CD14-positive monocyte (primary cell): Measurements from ENCODE around the gene AHI1. TPM values are rescaled to one million over a fixed set of nuclear protein-coding genes. Genes with fewer than 3 reads are reported as not detected.

ENCODE experiments used
- DNase-seq, 3 donors: peaks; one replicate each; pipeline ENCODE4 v3.0.0-alpha.2; 2011 to 2022
- H2AFZ ChIP-seq: 2 replicates; pipeline ENCODE4 v1.6.0; 2012; ENCODE audit warnings: mild to moderate bottlenecking, low read depth, low read length, inconsistent platforms; ENCODE audit not compliant: insufficient read depth, poor library complexity, severe bottlenecking
- H3K27ac ChIP-seq, 2 donors: 1 replicate in 1 of 2; 2 replicates in 1 of 2; pipeline ENCODE4 v1.5.1; 2012 to 2013; ENCODE audit warnings: low read length in 2 of 2, control low read depth in 1 of 2, inconsistent platforms in 1 of 2, low read depth in 1 of 2, mild to moderate bottlenecking in 1 of 2
- H3K27me3 ChIP-seq, 2 donors: one replicate each; pipeline versions ENCODE4 v1.6.0 to v1.6.1; 2011 to 2013; ENCODE audit warnings: low read length in 2 of 2; ENCODE audit not compliant: control insufficient read depth in 2 of 2, insufficient read depth in 2 of 2
- H3K36me3 ChIP-seq, 2 donors: replicated peaks in 1 of 2; 1 replicate in 1 of 2; 2 replicates in 1 of 2; pipeline versions ENCODE4 v1.5.1 to v1.6.1; 2012 to 2013; ENCODE audit warnings: low read length in 2 of 2, control low read depth in 1 of 2, inconsistent platforms in 1 of 2, mild to moderate bottlenecking in 1 of 2; ENCODE audit not compliant: insufficient read depth in 2 of 2, control insufficient read depth in 1 of 2
- H3K4me1 ChIP-seq, 2 donors: 1 replicate in 1 of 2; 2 replicates in 1 of 2; pipeline versions ENCODE4 v1.5.1 to v1.6.1; 2012 to 2013; ENCODE audit warnings: low read length in 2 of 2, control low read depth in 1 of 2, inconsistent platforms in 1 of 2, mild to moderate bottlenecking in 1 of 2, moderate library complexity in 1 of 2; ENCODE audit not compliant: insufficient read depth in 2 of 2, control insufficient read depth in 1 of 2
- H3K4me2 ChIP-seq: replicated peaks from 2 replicates; pipeline ENCODE3; 2012; ENCODE audit warnings: low read length, moderate library complexity, mild to moderate bottlenecking; ENCODE audit not compliant: poor library complexity, severe bottlenecking; ENCODE audit errors: extremely low read depth
- H3K4me3 ChIP-seq, 3 experiments: fragments of 200-600 bp in 1 of 3; sonication (generic) in 1 of 3; replicated peaks in 1 of 3; 1 replicate in 2 of 3; 2 replicates in 1 of 3; pipeline ENCODE4 v1.5.1; 2011 to 2013; ENCODE audit warnings: low read length in 3 of 3, mild to moderate bottlenecking in 3 of 3, control low read depth in 2 of 3, low read depth in 2 of 3, inconsistent platforms in 1 of 3, moderate library complexity in 1 of 3
- H3K79me2 ChIP-seq: 2 replicates; pipeline ENCODE4 v1.6.0; 2012; ENCODE audit warnings: mild to moderate bottlenecking, control low read depth, inconsistent platforms, low read length, moderate library complexity; ENCODE audit not compliant: insufficient read depth
- H3K9ac ChIP-seq: 2 replicates; pipeline ENCODE4 v1.6.0; 2017; ENCODE audit warnings: low read length, mild to moderate bottlenecking; ENCODE audit not compliant: insufficient read depth, poor library complexity, severe bottlenecking
- H3K9me3 ChIP-seq, 2 donors: replicated peaks in 1 of 2; 1 replicate in 1 of 2; 2 replicates in 1 of 2; pipeline versions ENCODE4 v1.5.1 to v1.6.1; 2012 to 2013; ENCODE audit warnings: low read length in 2 of 2, control low read depth in 1 of 2; ENCODE audit not compliant: control insufficient read depth in 1 of 2, insufficient read depth in 1 of 2
- H4K20me1 ChIP-seq: 2 replicates; pipeline ENCODE4 v1.6.0; 2012; ENCODE audit warnings: mild to moderate bottlenecking, low read length, control low read depth, moderate library complexity; ENCODE audit not compliant: insufficient read depth
- H3K27ac Mint-ChIP-seq, 7 donors: one replicate each; pipeline ENCODE4 v1.8.0; 2020; ENCODE audit warnings: mild to moderate bottlenecking in 7 of 7, mixed read lengths in 7 of 7, moderate library complexity in 6 of 7, inconsistent platforms in 2 of 7
- H3K27me3 Mint-ChIP-seq, 3 donors: one replicate each; pipeline ENCODE4 v1.8.0; 2021 to 2022; ENCODE audit warnings: low read depth in 3 of 3, mild to moderate bottlenecking in 3 of 3, mixed read lengths in 3 of 3, moderate library complexity in 3 of 3, inconsistent platforms in 1 of 3
- H3K36me3 Mint-ChIP-seq, 2 donors: one replicate each; pipeline ENCODE4 v1.8.0; 2020; ENCODE audit warnings: mixed read lengths in 2 of 2, inconsistent platforms in 1 of 2, mild to moderate bottlenecking in 1 of 2
- H3K4me1 Mint-ChIP-seq: one replicate; pipeline ENCODE4 v1.8.0; 2020; ENCODE audit warnings: mild to moderate bottlenecking, mixed read lengths
- H3K4me3 Mint-ChIP-seq, 2 donors: one replicate each; pipeline ENCODE4 v1.8.0; 2020; ENCODE audit warnings: mild to moderate bottlenecking in 2 of 2, mixed read lengths in 2 of 2, moderate library complexity in 1 of 2
- H3K9me3 Mint-ChIP-seq, 7 donors: one replicate each; pipeline ENCODE4 v1.8.0; 2020 to 2022; ENCODE audit warnings: mixed read lengths in 7 of 7, mild to moderate bottlenecking in 6 of 7, moderate library complexity in 6 of 7, inconsistent platforms in 2 of 7
- CTCF ChIP-seq: fragments of 200-600 bp; IDR thresholded peaks from one replicate; pipeline ENCODE4 v1.8.0; 2022; ENCODE audit warnings: antibody characterized with exemption, mild to moderate bottlenecking
- WGBS: methylation state at CpG from one replicate; pipeline ENCODE4 v1.1.5; 2013; ENCODE audit warnings: missing lambda C conversion rate; ENCODE audit not compliant: insufficient coverage; 5-methylcytosine and 5-hydroxymethylcytosine counted together
- intact Hi-C, 2 donors: fragments of 100-400 bp; cut with micrococcal nuclease; formaldehyde crosslinking; loops; one replicate each; pipeline versions ENCODE4 v1.15.0 to v1.15.1; 2023
- polyA plus RNA-seq, 3 donors: library from polyadenylated mRNA; depleted of rRNA in 1 of 3; unstranded in 2 of 3; stranded (reverse) in 1 of 3; fragments of 300-500 nt in 2 of 3; fragments of >200 nt in 1 of 3; fragmentation: Illumina TruSeq in 2 of 3; gene quantifications; 1 replicate in 2 of 3; 2 replicates in 1 of 3; pipeline ENCODE4 v1.2.3, GENCODE V29; 2012 to 2021

The AHI1 gene
- polyA plus RNA-seq, 3 donors = 0.91 to 2.8 (median 1.4) TPM

GRCh38 chr6:135351635-135352034 lies 145.9 kb downstream of the AHI1 start:
- no peak overlapping the region for H3K27ac Mint-ChIP-seq
- no CpG with 5 or more reads among the region's 1 CpG for WGBS
- no peaks in the 10 kb centered on the region for H3K9me3 ChIP-seq

GRCh38 chr6:135347887-135348286 lies 149.7 kb downstream of the AHI1 start:
- intact Hi-C loops = no loop called here
- TF ChIP-seq CTCF = no peak
- no peaks in the 10 kb centered on the region for H3K27me3 Mint-ChIP-seq
- H3K79me2 ChIP-seq = no peaks in the 10 kb centered on the region
- H3K27me3 ChIP-seq = no peaks in the 10 kb centered on the region
- H3K9me3 ChIP-seq = no peaks in the 10 kb centered on the region
- H2AFZ ChIP-seq = no peak overlapping the region
- H3K4me3 Mint-ChIP-seq = no peak overlapping the region
- no peak overlapping the region for H3K4me3 ChIP-seq
- no peak overlapping the region for H3K27ac Mint-ChIP-seq
- peaks cover 4% of the 10 kb centered on the region for H3K4me1 Mint-ChIP-seq
- peaks cover 2 to 3% of the 10 kb centered on the region in 2 donors for H3K36me3 Mint-ChIP-seq
- no CpG with 5 or more reads among the region's 4 CpGs for WGBS
- H3K4me2 ChIP-seq = no peak overlapping the region
- H3K36me3 ChIP-seq = no peaks in the 10 kb centered on the region
- H3K4me1 ChIP-seq = no peaks in the 10 kb centered on the region
- peaks cover 0 to 4% (median 0%) of the 10 kb centered on the region in 7 donors for H3K9me3 Mint-ChIP-seq
- H4K20me1 ChIP-seq = no peaks in the 10 kb centered on the region
- DNase-seq = no peak
- H3K9ac ChIP-seq = no peak overlapping the region
- no peak overlapping the region for H3K27ac ChIP-seq

More at GRCh38 chr6:135351635-135352034, 145.9 kb downstream of the AHI1 start:
- DNase-seq = no peak
- Histone ChIP-seq H3K27me3 (no peaks in the 10 kb centered on the region), H3K4me3 (no peak overlapping the region), H3K4me1 (no peaks in the 10 kb centered on the region), H3K27ac (no peak overlapping the region), H3K9ac (no peak overlapping the region), H2AFZ (no peak overlapping the region), H3K4me2 (no peak overlapping the region), H3K36me3 (no peaks in the 10 kb centered on the region), H3K79me2 (no peaks in the 10 kb centered on the region), H4K20me1 (no peaks in the 10 kb centered on the region)
- H3K4me1 Mint-ChIP-seq = peaks cover 4% of the 10 kb centered on the region
- H3K9me3 Mint-ChIP-seq = peaks cover 0 to 3% (median 0%) of the 10 kb centered on the region in 7 donors
- no peak for TF ChIP-seq CTCF
- no peak overlapping the region for H3K4me3 Mint-ChIP-seq
- H3K36me3 Mint-ChIP-seq = peaks cover 0 to 3% of the 10 kb centered on the region in 2 donors
- intact Hi-C loops = no loop called here
- no peaks in the 10 kb centered on the region for H3K27me3 Mint-ChIP-seq
